ENCODE results near the gene GBF1.

- TF ChIP-seq CTCF (conservative IDR thresholded peaks at IDR 0.05 in 1 of 2, IDR thresholded peaks at IDR 0.05 in 1 of 2; ENCODE audit: extremely low read depth in 1 of 2, insufficient read depth in 1 of 2, low read depth in 1 of 2, low read length in 2 of 2) (no peak), EZH2 (IDR thresholded peaks at IDR 0.05; ENCODE audit: borderline replicate concordance, low read length) (no peak)
These were observed 174.9 kb downstream of the GBF1 start for GRCh38 chr10:102420181-102420713.

All from mammary epithelial cell (primary cell).